Measurements from ENCODE around the gene CST4.

The CST4 gene

DNA sequence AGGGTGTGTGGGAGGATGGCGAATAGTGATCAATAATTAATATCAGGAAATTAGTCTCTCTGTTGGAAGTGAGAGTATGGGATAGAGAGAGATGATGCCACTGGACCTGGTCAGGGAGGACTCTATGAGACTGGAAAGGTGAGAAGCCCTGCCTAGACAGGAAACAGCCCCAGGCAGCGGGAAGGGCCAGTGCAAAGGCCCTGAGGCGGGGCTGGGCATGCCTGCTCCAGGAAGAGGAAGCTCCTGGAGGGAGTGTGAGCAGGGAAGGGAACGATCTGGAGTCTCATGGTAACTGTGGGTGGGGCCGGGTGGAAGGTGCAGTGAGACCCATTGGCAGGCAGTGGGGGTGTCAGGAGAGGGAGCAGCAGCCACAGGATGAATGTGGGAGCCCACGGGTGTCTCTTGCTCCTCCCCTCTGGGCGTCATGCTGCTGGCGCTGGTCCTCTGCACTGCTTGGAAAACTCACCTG is 49.3 kb downstream of the CST4 start:
- Histone ChIP-seq H4K20me1 (ENCODE audit: insufficient read depth, low read length) (no peaks in the 10 kb centered on the region), H2AFZ (ENCODE audit: low read depth, low read length) (no peak overlapping the region), H3K9ac (ENCODE audit: low read depth, low read length) (no peak overlapping the region), H3K9me3 (ENCODE audit: insufficient read depth, low read length, severe bottlenecking) (no peaks in the 10 kb centered on the region), H3K4me3 (ENCODE audit: low read depth in 1 of 2, low read length in 2 of 2) (no peak overlapping the region), H3K4me2 (ENCODE audit: insufficient read depth, low read length) (no peak overlapping the region), H3K27me3 (ENCODE audit: insufficient read depth, low read length, poor library complexity) (peaks cover 7% of the 10 kb centered on the region), H3K27ac (ENCODE audit: low read length) (no peak overlapping the region), H3K79me2 (ENCODE audit: insufficient read depth, low read length) (no peaks in the 10 kb centered on the region), H3K36me3 (ENCODE audit: insufficient read depth, low read length) (no peaks in the 10 kb centered on the region), H3K4me1 (ENCODE audit: insufficient read depth, low read length) (no peaks in the 10 kb centered on the region)
- TF ChIP-seq EZH2 (IDR thresholded peaks at IDR 0.05; ENCODE audit: borderline replicate concordance, low read depth, low read length, severe bottlenecking) = no peak
- TF ChIP-seq, protein P1, sequence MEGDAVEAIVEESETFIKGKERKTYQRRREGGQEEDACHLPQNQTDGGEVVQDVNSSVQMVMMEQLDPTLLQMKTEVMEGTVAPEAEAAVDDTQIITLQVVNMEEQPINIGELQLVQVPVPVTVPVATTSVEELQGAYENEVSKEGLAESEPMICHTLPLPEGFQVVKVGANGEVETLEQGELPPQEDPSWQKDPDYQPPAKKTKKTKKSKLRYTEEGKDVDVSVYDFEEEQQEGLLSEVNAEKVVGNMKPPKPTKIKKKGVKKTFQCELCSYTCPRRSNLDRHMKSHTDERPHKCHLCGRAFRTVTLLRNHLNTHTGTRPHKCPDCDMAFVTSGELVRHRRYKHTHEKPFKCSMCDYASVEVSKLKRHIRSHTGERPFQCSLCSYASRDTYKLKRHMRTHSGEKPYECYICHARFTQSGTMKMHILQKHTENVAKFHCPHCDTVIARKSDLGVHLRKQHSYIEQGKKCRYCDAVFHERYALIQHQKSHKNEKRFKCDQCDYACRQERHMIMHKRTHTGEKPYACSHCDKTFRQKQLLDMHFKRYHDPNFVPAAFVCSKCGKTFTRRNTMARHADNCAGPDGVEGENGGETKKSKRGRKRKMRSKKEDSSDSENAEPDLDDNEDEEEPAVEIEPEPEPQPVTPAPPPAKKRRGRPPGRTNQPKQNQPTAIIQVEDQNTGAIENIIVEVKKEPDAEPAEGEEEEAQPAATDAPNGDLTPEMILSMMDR (IDR thresholded peaks at IDR 0.05; ENCODE audit: borderline replicate concordance, extremely low read depth, low read length, poor library complexity, severe bottlenecking) = no peak
- DNase-seq = no peak
- ATAC-seq (ENCODE audit: insufficient read depth, low read depth) = no peak

DNA sequence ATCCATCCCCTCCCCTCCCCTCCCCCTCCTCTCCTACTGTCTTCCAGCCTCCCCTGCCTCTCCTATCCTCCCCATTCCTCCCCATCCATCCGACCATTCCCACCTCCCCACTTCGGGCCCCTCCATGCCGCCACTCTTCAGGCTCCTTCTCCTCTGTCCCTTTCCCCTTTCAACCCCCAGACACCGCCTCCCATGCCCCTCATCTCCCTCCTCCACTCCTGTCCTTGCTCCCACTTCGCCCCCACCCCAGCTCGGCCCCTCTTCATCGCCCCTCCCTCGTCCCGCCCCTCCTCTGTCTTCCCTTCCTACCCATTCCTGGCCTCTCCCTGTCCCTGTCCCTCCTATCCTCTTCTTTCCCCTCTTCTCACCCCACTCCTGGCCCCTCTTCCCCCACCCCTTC is 50.5 kb downstream of the CST4 start:
- H3K4me2 ChIP-seq (ENCODE audit: insufficient read depth, low read length) = no peak overlapping the region
- no peaks in the 10 kb centered on the region for H3K4me1 ChIP-seq (ENCODE audit: insufficient read depth, low read length)
- peaks cover 3% of the 10 kb centered on the region; the same call in 1 of the 2 replicates for H4K20me1 ChIP-seq (ENCODE audit: insufficient read depth, low read length)
- H3K27me3 ChIP-seq (ENCODE audit: insufficient read depth, low read length, poor library complexity) = peaks cover 7% of the 10 kb centered on the region
- DNase-seq = no peak
- no peak for TF ChIP-seq EZH2 (IDR thresholded peaks at IDR 0.05; ENCODE audit: borderline replicate concordance, low read depth, low read length, severe bottlenecking)
- TF ChIP-seq, protein P1 (IDR thresholded peaks at IDR 0.05; ENCODE audit: borderline replicate concordance, extremely low read depth, low read length, poor library complexity, severe bottlenecking) = no peak
- H3K27ac ChIP-seq (ENCODE audit: low read length) = no peak overlapping the region
- no peak for ATAC-seq (ENCODE audit: insufficient read depth, low read depth)
- H2AFZ ChIP-seq (ENCODE audit: low read depth, low read length) = no peak overlapping the region
- no peaks in the 10 kb centered on the region for H3K36me3 ChIP-seq (ENCODE audit: insufficient read depth, low read length)
- no peaks in the 10 kb centered on the region for H3K79me2 ChIP-seq (ENCODE audit: insufficient read depth, low read length)
- H3K4me3 ChIP-seq (ENCODE audit: low read depth in 1 of 2, low read length in 2 of 2) = no peak overlapping the region
- H3K9ac ChIP-seq (ENCODE audit: low read depth, low read length) = no peak overlapping the region
- H3K9me3 ChIP-seq (ENCODE audit: insufficient read depth, low read length, severe bottlenecking) = no peaks in the 10 kb centered on the region

DNA sequence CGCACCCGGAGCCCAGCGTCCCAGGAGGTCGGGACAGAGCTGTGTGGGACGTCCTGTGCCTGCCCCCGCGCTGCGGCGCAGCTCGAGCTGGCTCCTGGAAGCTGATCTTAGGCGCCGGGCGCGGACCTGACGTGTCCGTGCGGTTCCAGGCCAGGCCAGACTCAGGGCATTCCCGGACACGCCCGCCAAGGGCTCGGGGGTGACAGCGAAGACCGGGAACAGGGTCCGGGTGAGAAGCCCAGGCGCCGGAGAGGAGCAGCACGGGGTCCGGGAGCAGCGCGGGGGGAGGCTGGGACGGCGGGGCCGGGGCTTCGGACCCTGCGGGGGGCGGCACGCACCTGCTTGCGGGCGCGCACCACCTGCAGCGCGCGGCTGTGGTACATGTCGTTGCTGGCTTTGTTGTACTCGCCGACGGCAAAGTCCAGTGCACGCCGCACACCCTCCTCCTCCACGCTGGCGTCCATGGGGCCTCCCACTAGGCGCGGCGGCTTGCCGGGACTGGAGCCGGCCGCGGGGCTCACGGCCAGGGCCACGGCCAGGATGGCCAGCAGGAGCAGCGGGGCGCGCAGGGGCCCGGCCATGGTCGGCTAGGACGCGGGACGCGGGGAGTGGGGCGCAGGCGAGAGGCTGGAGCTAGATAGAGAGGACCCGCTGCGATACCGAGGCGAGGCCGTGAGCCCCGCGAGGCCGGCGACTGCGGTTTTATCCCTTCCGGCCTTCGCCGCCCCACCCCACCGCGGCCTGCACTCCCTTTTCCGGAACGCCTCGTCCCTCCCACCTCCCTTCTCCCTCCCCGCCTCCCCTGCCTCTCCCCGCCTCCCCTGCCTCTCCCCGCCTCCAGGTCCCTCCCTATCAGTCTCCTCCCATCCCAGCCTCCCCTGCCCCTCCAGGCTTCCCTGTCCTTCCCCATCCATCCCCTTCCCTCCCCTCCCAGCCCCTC is 51.3 kb downstream of the CST4 start, which contains the start of gene CST3:
Gene CST3 (minus strand): TSS at position 674 of the 940 bp plus-strand sequence. CDS start 93 bp downstream, at position 581.
- Histone ChIP-seq H3K4me2 (ENCODE audit: insufficient read depth, low read length) (no peak within 1 kb of the TSS), H3K79me2 (ENCODE audit: insufficient read depth, low read length) (no peaks in the 10 kb centered on the region), H3K9ac (ENCODE audit: low read depth, low read length) (no peak within 1 kb of the TSS), H3K27me3 (ENCODE audit: insufficient read depth, low read length, poor library complexity) (peaks cover 9% of the 10 kb centered on the region), H2AFZ (ENCODE audit: low read depth, low read length) (no peak within 1 kb of the TSS), H3K27ac (ENCODE audit: low read length) (no peak within 1 kb of the TSS), H4K20me1 (ENCODE audit: insufficient read depth, low read length) (peaks cover 3% of the 10 kb centered on the region; the same call in 1 of the 2 replicates), H3K36me3 (ENCODE audit: insufficient read depth, low read length) (no peaks in the 10 kb centered on the region), H3K9me3 (ENCODE audit: insufficient read depth, low read length, severe bottlenecking) (no peaks in the 10 kb centered on the region), H3K4me1 (ENCODE audit: insufficient read depth, low read length) (no peaks in the 10 kb centered on the region), H3K4me3 (ENCODE audit: low read depth in 1 of 2, low read length in 2 of 2) (no peak within 1 kb of the TSS)
- DNase-seq (no peak), ATAC-seq (ENCODE audit: insufficient read depth, low read depth) (no peak)
- no peak for TF ChIP-seq EZH2 (IDR thresholded peaks at IDR 0.05; ENCODE audit: borderline replicate concordance, low read depth, low read length, severe bottlenecking)
- TF ChIP-seq, protein P1 (IDR thresholded peaks at IDR 0.05; ENCODE audit: borderline replicate concordance, extremely low read depth, low read length, poor library complexity, severe bottlenecking) = no peak

All from DND-41 (cell line).